B cell (primary cell): ENCODE data around the gene NAPB. TPM values are rescaled to one million over a fixed set of nuclear protein-coding genes. Genes with fewer than 3 reads are reported as not detected.

Source experiments
- ATAC-seq: fragments of 200-7000 bp; cut with Tn5 transposase; one replicate; pipeline ENCODE4 v1.10.0; 2021; ENCODE audit warnings: low read depth, mild to moderate bottlenecking, moderate number of reproducible peaks, moderate library complexity
- CTCF ChIA-PET: fragments of 350-600 bp; sonication (Branson Sonifier 250); formaldehyde crosslinking; loops from one replicate; lab custom pipeline; 2021; ENCODE audit warnings: antibody characterized with exemption, inconsistent platforms; lab: Charles Lee
- POLR2A ChIA-PET: fragments of 350-600 bp; sonication (Branson Sonifier 250); formaldehyde crosslinking; loops from one replicate; lab custom pipeline; 2021; ENCODE audit warnings: antibody characterized with exemption; lab: Charles Lee
- DNase-seq: peaks from one replicate; pipeline ENCODE4 v3.0.0; 2013
- H2AFZ ChIP-seq: 2 replicates; pipeline ENCODE4 v1.6.1; 2012; ENCODE audit warnings: mild to moderate bottlenecking, low read depth, low read length; ENCODE audit not compliant: insufficient read depth, poor library complexity, severe bottlenecking
- H3K27ac ChIP-seq, 2 donors: 1 replicate in 1 of 2; 2 replicates in 1 of 2; pipeline ENCODE4 v1.5.1; 2012 to 2013; ENCODE audit warnings: low read length in 2 of 2, mild to moderate bottlenecking in 2 of 2, moderate library complexity in 1 of 2
- H3K27me3 ChIP-seq, 4 experiments: fragments of 200-600 bp in 1 of 4; sonication (generic) in 1 of 4; replicated peaks in 1 of 4; 1 replicate in 2 of 4; 2 replicates in 2 of 4; pipeline versions ENCODE4 v1.6.1 to v1.7.0; 2013 to 2016; ENCODE audit warnings: low read length in 3 of 4, mild to moderate bottlenecking in 2 of 4, mixed read lengths in 1 of 4, moderate library complexity in 1 of 4; ENCODE audit not compliant: insufficient read depth in 4 of 4, control insufficient read depth in 3 of 4; ENCODE audit errors: control extremely low read depth in 1 of 4
- H3K36me3 ChIP-seq, 2 experiments: replicated peaks in 1 of 2; 1 replicate in 1 of 2; 2 replicates in 1 of 2; pipeline versions ENCODE4 v1.6.1 to v1.7.1; 2013; ENCODE audit warnings: low read length in 1 of 2; ENCODE audit not compliant: insufficient read depth in 2 of 2, control insufficient read depth in 1 of 2; ENCODE audit errors: control extremely low read depth in 1 of 2, extremely low read depth in 1 of 2
- H3K4me1 ChIP-seq, 2 donors: fragments of 200-600 bp in 1 of 2; sonication (generic) in 1 of 2; 1 replicate in 1 of 2; 2 replicates in 1 of 2; pipeline versions ENCODE4 v1.5.1 to v1.6.1; 2013 to 2017; ENCODE audit warnings: low read length in 2 of 2; ENCODE audit not compliant: control insufficient read depth in 2 of 2, insufficient read depth in 2 of 2
- H3K4me2 ChIP-seq: replicated peaks from 2 replicates; pipeline ENCODE3; 2012; ENCODE audit warnings: mild to moderate bottlenecking, low read depth, low read length; ENCODE audit not compliant: poor library complexity, severe bottlenecking
- H3K4me3 ChIP-seq, 5 experiments: fragments of 200-600 bp in 1 of 5; sonication (generic) in 1 of 5; 1 replicate in 3 of 5; 2 replicates in 2 of 5; pipeline versions ENCODE4 v1.5.1 to v1.7.0; 2011 to 2016; ENCODE audit warnings: low read length in 4 of 5, mild to moderate bottlenecking in 4 of 5, low read depth in 2 of 5, control low read depth in 1 of 5, moderate library complexity in 1 of 5; ENCODE audit not compliant: insufficient read depth in 1 of 5; ENCODE audit errors: control extremely low read depth in 1 of 5, extremely low read depth in 1 of 5
- H3K79me2 ChIP-seq: fragments of 200-600 bp; sonication (generic); one replicate; pipeline ENCODE4 v1.6.0; 2016; ENCODE audit warnings: low read length; ENCODE audit not compliant: control insufficient read depth, insufficient read depth
- H3K9ac ChIP-seq: fragments of 200-600 bp; sonication (generic); 2 replicates; pipeline ENCODE4 v1.6.1; 2017; ENCODE audit warnings: mild to moderate bottlenecking, low read length, moderate library complexity
- H3K9me3 ChIP-seq, 3 donors: one replicate each; pipeline versions ENCODE4 v1.6.1 to v1.7.1; 2013; ENCODE audit warnings: low read length in 2 of 3; ENCODE audit not compliant: control insufficient read depth in 2 of 3, insufficient read depth in 1 of 3; ENCODE audit errors: control extremely low read depth in 1 of 3
- H4K20me1 ChIP-seq: 2 replicates; pipeline ENCODE4 v1.6.0; 2012; ENCODE audit warnings: mild to moderate bottlenecking, low read length; ENCODE audit not compliant: insufficient read depth, control insufficient read depth, poor library complexity, severe bottlenecking
- H3K27ac Mint-ChIP-seq: one replicate; pipeline ENCODE4 v1.8.0; 2021; ENCODE audit warnings: mixed read lengths
- H3K27me3 Mint-ChIP-seq: one replicate; pipeline ENCODE4 v1.8.0; 2021; ENCODE audit warnings: mixed read lengths
- H3K4me1 Mint-ChIP-seq: one replicate; pipeline ENCODE4 v1.8.0; 2021; ENCODE audit warnings: mixed read lengths
- H3K4me3 Mint-ChIP-seq: one replicate; pipeline ENCODE4 v1.8.0; 2021; ENCODE audit warnings: mixed read lengths
- H3K9me3 Mint-ChIP-seq: one replicate; pipeline ENCODE4 v1.8.0; 2022; ENCODE audit warnings: mixed read lengths; ENCODE audit not compliant: insufficient read depth
- CTCF ChIP-seq: fragments of 200-600 bp; IDR thresholded peaks from one replicate; pipeline ENCODE4 v1.8.0; 2022; ENCODE audit warnings: antibody characterized with exemption, mild to moderate bottlenecking
- EZH2 ChIP-seq: IDR thresholded peaks from 2 replicates; pipeline ENCODE4 v1.6.1; 2012; ENCODE audit warnings: borderline replicate concordance, low read depth, mild to moderate bottlenecking, moderate library complexity, low read length; ENCODE audit not compliant: insufficient read depth, poor library complexity, severe bottlenecking
- WGBS: methylation state at CpG from one replicate; pipeline ENCODE4 v1.1.5; 2013; ENCODE audit warnings: missing lambda C conversion rate; ENCODE audit not compliant: insufficient coverage; 5-methylcytosine and 5-hydroxymethylcytosine counted together
- intact Hi-C: fragments of 100-400 bp; cut with micrococcal nuclease; formaldehyde crosslinking; loops from one replicate; pipeline ENCODE4 v1.10.0; 2022
- polyA plus RNA-seq: library from polyadenylated mRNA; depleted of rRNA; stranded (reverse); fragments of >200 nt; gene quantifications from 2 replicates; pipeline ENCODE4 v1.2.3, GENCODE V29; 2012
- total RNA-seq, 2 donors: library from RNA; stranded (reverse); fragments of 120-200 nt in 1 of 2; gene quantifications; 1 replicate in 1 of 2; 2 replicates in 1 of 2; pipeline versions ENCODE4 v1.2.3 to v1.2.4, GENCODE V29; 2013 to 2022

Gene NAPB
- total and polyA plus RNA-seq, 2 donors (not counting 1 experiment from before 2014, with no cell fraction given), result 4.1 to 13.0 TPM

- no peak for TF ChIP-seq CTCF
- no peak for TF ChIP-seq EZH2
- no peaks in the 10 kb centered on the region for H3K9me3 Mint-ChIP-seq
- intact Hi-C loops, result no loop called here
- no peak overlapping the region for H3K4me3 ChIP-seq
- H3K4me1 Mint-ChIP-seq, result no peaks in the 10 kb centered on the region
- no peaks in the 10 kb centered on the region for H3K36me3 ChIP-seq
- no peaks in the 10 kb centered on the region for H3K79me2 ChIP-seq
- no peaks in the 10 kb centered on the region for H3K4me1 ChIP-seq
- no peak overlapping the region for H2AFZ ChIP-seq
- H3K9ac ChIP-seq, result no peak overlapping the region
- ATAC-seq (no peak), DNase-seq (no peak)
- no peak overlapping the region for H3K27ac Mint-ChIP-seq
- no peak overlapping the region for H3K4me3 Mint-ChIP-seq
- no peak overlapping the region for H3K27ac ChIP-seq
- CTCF ChIA-PET, result no interaction called here
- no peaks in the 10 kb centered on the region for H4K20me1 ChIP-seq
- POLR2A ChIA-PET, result no interaction called here
- no peaks in the 10 kb centered on the region for H3K9me3 ChIP-seq
- WGBS, result 83% methylated on average over 4 of the region's 9 CpGs
- no peak overlapping the region for H3K4me2 ChIP-seq
- H3K27me3 Mint-ChIP-seq, result peaks cover 18% of the 10 kb centered on the region
- H3K27me3 ChIP-seq, result no peaks in the 10 kb centered on the region
Observed at GRCh38 chr20:23437126-23437899, 16.0 kb upstream of the NAPB start.

GRCh38 chr20:23436681-23437080, 15.4 kb upstream of the NAPB start:
- no peaks in the 10 kb centered on the region for H3K4me1 Mint-ChIP-seq
- H3K27me3 Mint-ChIP-seq, result peaks cover 18% of the 10 kb centered on the region
- DNase-seq (no peak), ATAC-seq (no peak)
- no peak overlapping the region for H3K9ac ChIP-seq
- no peak overlapping the region for H3K4me3 ChIP-seq
- no peak overlapping the region for H3K27ac Mint-ChIP-seq
- H3K4me2 ChIP-seq, result no peak overlapping the region
- no peak overlapping the region for H3K4me3 Mint-ChIP-seq
- POLR2A ChIA-PET, result no interaction called here
- no peaks in the 10 kb centered on the region for H4K20me1 ChIP-seq
- peak overlapping the region; percentile 18 for H2AFZ ChIP-seq
- H3K9me3 ChIP-seq, result no peaks in the 10 kb centered on the region
- H3K36me3 ChIP-seq, result no peaks in the 10 kb centered on the region
- H3K27me3 ChIP-seq, result no peaks in the 10 kb centered on the region
- H3K9me3 Mint-ChIP-seq, result no peaks in the 10 kb centered on the region
- CTCF ChIA-PET, result no interaction called here
- no peak for TF ChIP-seq EZH2
- TF ChIP-seq CTCF, result no peak
- H3K4me1 ChIP-seq, result no peaks in the 10 kb centered on the region
- intact Hi-C loops, result no loop called here
- 53% methylated on average over 3 of the region's 3 CpGs for WGBS
- H3K79me2 ChIP-seq, result no peaks in the 10 kb centered on the region
- H3K27ac ChIP-seq, result no peak overlapping the region
